OCI-LY7 (cell line): ENCODE data around the gene PPL.

Experiments
- EZH2phosphoT487 ChIP-seq: fragments of 200-600 bp; sonication (generic); IDR thresholded peaks from 2 replicates; pipeline ENCODE4 v1.6.1; 2018; ENCODE audit warnings: low read depth, borderline replicate concordance, mild to moderate bottlenecking, mixed run types, antibody characterized with exemption, low read length, moderate library complexity, mixed read lengths
- TF ChIP-seq, protein P1 (sequence below): fragments of 200-600 bp; sonication (generic); conservative IDR thresholded peaks from 2 replicates; pipeline ENCODE4 v1.5.1; 2014; ENCODE audit warnings: mild to moderate bottlenecking, antibody characterized with exemption, low read length, moderate library complexity, mixed read lengths

DNA sequence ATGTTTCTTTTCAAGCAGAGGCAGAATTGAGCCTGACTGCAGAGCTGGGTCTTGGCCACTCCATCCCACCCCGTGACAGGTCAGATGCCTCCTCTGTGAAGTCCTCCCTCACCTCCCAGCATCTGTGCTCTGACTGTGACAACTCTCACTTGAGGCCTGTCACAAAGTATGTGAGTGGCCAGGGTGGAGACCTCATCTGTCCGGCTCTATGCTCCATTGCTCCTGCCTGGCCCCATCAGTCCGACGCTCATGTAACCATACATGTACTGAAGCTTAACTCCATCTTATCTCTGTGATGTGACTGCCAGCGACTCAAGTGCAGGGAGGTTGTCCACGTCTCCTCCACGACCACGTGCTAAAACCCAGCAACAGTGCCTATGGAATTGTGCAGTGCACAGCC, 3.5 kb downstream of the PPL start:
- TF ChIP-seq, protein P1, sequence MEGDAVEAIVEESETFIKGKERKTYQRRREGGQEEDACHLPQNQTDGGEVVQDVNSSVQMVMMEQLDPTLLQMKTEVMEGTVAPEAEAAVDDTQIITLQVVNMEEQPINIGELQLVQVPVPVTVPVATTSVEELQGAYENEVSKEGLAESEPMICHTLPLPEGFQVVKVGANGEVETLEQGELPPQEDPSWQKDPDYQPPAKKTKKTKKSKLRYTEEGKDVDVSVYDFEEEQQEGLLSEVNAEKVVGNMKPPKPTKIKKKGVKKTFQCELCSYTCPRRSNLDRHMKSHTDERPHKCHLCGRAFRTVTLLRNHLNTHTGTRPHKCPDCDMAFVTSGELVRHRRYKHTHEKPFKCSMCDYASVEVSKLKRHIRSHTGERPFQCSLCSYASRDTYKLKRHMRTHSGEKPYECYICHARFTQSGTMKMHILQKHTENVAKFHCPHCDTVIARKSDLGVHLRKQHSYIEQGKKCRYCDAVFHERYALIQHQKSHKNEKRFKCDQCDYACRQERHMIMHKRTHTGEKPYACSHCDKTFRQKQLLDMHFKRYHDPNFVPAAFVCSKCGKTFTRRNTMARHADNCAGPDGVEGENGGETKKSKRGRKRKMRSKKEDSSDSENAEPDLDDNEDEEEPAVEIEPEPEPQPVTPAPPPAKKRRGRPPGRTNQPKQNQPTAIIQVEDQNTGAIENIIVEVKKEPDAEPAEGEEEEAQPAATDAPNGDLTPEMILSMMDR: no peak
- TF ChIP-seq EZH2phosphoT487: no peak
